ENCODE data around the gene SP5. TPM values are rescaled to one million over a fixed set of nuclear protein-coding genes. Genes with fewer than 3 reads are reported as not detected.

Gene SP5
- total RNA-seq, 1 donor from 2014 or later, result 0.11 TPM

DNA sequence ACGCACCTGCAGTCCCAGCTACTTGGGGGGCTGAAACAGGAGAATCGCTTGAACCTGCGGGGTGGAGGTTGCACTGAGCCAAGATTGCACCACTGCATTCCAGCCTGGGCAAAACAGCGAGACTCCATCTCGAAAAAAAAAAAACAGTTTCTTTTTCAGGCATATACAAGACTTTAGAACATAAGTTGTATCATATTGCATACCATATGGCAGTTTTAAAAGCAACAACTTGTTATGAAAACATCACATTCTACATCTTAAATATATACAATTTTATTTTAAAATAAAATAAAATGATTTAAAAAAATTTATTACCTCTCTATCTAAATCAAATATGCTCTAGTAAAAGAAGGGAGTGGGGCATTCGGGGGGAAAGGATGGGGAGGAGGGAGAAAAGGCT lies 39.4 kb upstream of the SP5 start:
- no peaks in the 10 kb centered on the region for H3K4me1 ChIP-seq (ENCODE audit: insufficient read depth, low read length)
- H3K36me3 Mint-ChIP-seq (ENCODE audit: low read depth, unreplicated experiment), result no peaks in the 10 kb centered on the region
- H3K4me3 ChIP-seq (ENCODE audit: insufficient read depth, low read depth, low read length), result no peak overlapping the region
- TF ChIP-seq EZH2 (IDR thresholded peaks at IDR 0.05; ENCODE audit: insufficient read depth, low read length), result no peak
- TF ChIP-seq, protein P1, sequence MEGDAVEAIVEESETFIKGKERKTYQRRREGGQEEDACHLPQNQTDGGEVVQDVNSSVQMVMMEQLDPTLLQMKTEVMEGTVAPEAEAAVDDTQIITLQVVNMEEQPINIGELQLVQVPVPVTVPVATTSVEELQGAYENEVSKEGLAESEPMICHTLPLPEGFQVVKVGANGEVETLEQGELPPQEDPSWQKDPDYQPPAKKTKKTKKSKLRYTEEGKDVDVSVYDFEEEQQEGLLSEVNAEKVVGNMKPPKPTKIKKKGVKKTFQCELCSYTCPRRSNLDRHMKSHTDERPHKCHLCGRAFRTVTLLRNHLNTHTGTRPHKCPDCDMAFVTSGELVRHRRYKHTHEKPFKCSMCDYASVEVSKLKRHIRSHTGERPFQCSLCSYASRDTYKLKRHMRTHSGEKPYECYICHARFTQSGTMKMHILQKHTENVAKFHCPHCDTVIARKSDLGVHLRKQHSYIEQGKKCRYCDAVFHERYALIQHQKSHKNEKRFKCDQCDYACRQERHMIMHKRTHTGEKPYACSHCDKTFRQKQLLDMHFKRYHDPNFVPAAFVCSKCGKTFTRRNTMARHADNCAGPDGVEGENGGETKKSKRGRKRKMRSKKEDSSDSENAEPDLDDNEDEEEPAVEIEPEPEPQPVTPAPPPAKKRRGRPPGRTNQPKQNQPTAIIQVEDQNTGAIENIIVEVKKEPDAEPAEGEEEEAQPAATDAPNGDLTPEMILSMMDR (IDR thresholded peaks at IDR 0.05; ENCODE audit: insufficient read depth, low read depth, low read length), result no peak
- no peak overlapping the region for H3K27ac ChIP-seq (ENCODE audit: low read depth, low read length)
- H3K4me1 Mint-ChIP-seq (ENCODE audit: low read depth, unreplicated experiment), result no peaks in the 10 kb centered on the region
- no peaks in the 10 kb centered on the region for H3K27me3 ChIP-seq (ENCODE audit: insufficient read depth, low read length)
- H3K27ac Mint-ChIP-seq (ENCODE audit: unreplicated experiment), result no peak overlapping the region
- no peak overlapping the region for H3K4me2 ChIP-seq (ENCODE audit: low read length)
- DNase-seq (ENCODE audit: low read depth) (no peak), FAIRE-seq (no peak)
- no peak overlapping the region for H2AFZ ChIP-seq (ENCODE audit: low read depth, low read length)
- H3K36me3 ChIP-seq (ENCODE audit: insufficient read depth, low read length), result no peaks in the 10 kb centered on the region
- no peak overlapping the region for H3K4me3 Mint-ChIP-seq (ENCODE audit: unreplicated experiment)
- no peaks in the 10 kb centered on the region for H3K9me3 Mint-ChIP-seq (ENCODE audit: unreplicated experiment)
- H3K27me3 Mint-ChIP-seq (ENCODE audit: low read depth, unreplicated experiment), result peaks cover 6% of the 10 kb centered on the region
- no peaks in the 10 kb centered on the region for H4K20me1 ChIP-seq (ENCODE audit: insufficient read depth, low read length)
- H3K79me2 ChIP-seq (ENCODE audit: insufficient read depth, low read length), result no peaks in the 10 kb centered on the region
- no peaks in the 10 kb centered on the region for H3K9me3 ChIP-seq (ENCODE audit: insufficient read depth, low read depth, low read length)
- no peak overlapping the region for H3K9ac ChIP-seq (ENCODE audit: low read length)

DNA sequence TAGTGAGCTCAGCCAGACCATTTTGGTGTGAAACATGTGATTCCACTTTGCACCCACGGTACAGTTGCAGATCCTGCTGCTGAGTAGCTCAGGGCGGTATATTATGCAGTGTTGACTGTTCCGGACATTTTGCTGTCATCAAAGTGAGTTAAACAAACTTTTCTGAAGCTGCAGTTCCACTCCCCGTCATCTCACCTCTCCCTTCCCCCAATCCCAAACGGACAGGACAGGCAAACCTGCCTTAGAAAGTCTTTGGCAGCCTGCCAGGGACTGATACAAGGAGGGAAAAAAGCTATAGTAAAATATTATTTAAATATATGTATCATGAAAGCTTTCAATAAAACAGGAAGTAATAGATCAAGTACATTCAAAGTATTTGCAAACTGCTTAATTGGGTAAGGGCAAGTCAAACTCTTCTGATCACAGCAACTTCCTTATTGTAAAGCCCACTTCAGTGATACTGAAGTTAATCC lies 35.5 kb upstream of the SP5 start:
- DNase-seq (ENCODE audit: low read depth), result no peak

More for the DNA sequence above, 35.5 kb upstream of the SP5 start:
- no peak overlapping the region for H3K27ac ChIP-seq (ENCODE audit: low read depth, low read length)
- Mint-ChIP-seq H3K9me3 (ENCODE audit: unreplicated experiment) (no peaks in the 10 kb centered on the region), H3K36me3 (ENCODE audit: low read depth, unreplicated experiment) (no peaks in the 10 kb centered on the region), H3K27ac (ENCODE audit: unreplicated experiment) (no peak overlapping the region), H3K27me3 (ENCODE audit: low read depth, unreplicated experiment) (peaks cover 8% of the 10 kb centered on the region), H3K4me1 (ENCODE audit: low read depth, unreplicated experiment) (no peaks in the 10 kb centered on the region), H3K4me3 (ENCODE audit: unreplicated experiment) (no peak overlapping the region)
- H3K36me3 ChIP-seq (ENCODE audit: insufficient read depth, low read length), result no peaks in the 10 kb centered on the region
- H2AFZ ChIP-seq (ENCODE audit: low read depth, low read length), result no peak overlapping the region
- H3K9me3 ChIP-seq (ENCODE audit: insufficient read depth, low read depth, low read length), result no peaks in the 10 kb centered on the region
- no peak overlapping the region for H3K9ac ChIP-seq (ENCODE audit: low read length)
- no peak overlapping the region for H3K4me2 ChIP-seq (ENCODE audit: low read length)
- H3K27me3 ChIP-seq (ENCODE audit: insufficient read depth, low read length), result no peaks in the 10 kb centered on the region
- no peaks in the 10 kb centered on the region for H3K4me1 ChIP-seq (ENCODE audit: insufficient read depth, low read length)
- FAIRE-seq, result no peak
- no peak overlapping the region for H3K4me3 ChIP-seq (ENCODE audit: insufficient read depth, low read depth, low read length)
- no peaks in the 10 kb centered on the region for H3K79me2 ChIP-seq (ENCODE audit: insufficient read depth, low read length)
- TF ChIP-seq, protein P1 (IDR thresholded peaks at IDR 0.05; ENCODE audit: insufficient read depth, low read depth, low read length), result no peak
- TF ChIP-seq EZH2 (IDR thresholded peaks at IDR 0.05; ENCODE audit: insufficient read depth, low read length), result no peak
- no peaks in the 10 kb centered on the region for H4K20me1 ChIP-seq (ENCODE audit: insufficient read depth, low read length)
